Pancreas (tissue), 10 donors: ENCODE results near the gene PIGL. TPM values are rescaled to one million over a fixed set of nuclear protein-coding genes. Genes with fewer than 3 reads are reported as not detected.

Source experiments
- ATAC-seq, 4 donors: fragments of 200-7000 bp; cut with Tn5 transposase; one replicate each; pipeline versions ENCODE4 v1.8.0 to v1.9.1; 2020; ENCODE audit warnings: mild to moderate bottlenecking in 4 of 4, moderate library complexity in 4 of 4
- DNase-seq, 6 donors: peaks; one replicate each; pipeline ENCODE4 v3.0.0-alpha.2; 2020
- FAIRE-seq: peaks from 2 replicates; lab custom pipeline; 2012; peaks lifted over from hg19 to GRCh38; lab: Jason Lieb, UNC
- H3K27ac ChIP-seq, 4 donors: fragments of 200-600 bp; sonication (generic); 1 replicate in 3 of 4; 2 replicates in 1 of 4; pipeline versions ENCODE4 v1.5.0 to v1.8.0; 2020
- H3K27me3 ChIP-seq, 4 donors: fragments of 200-600 bp; one replicate each; pipeline ENCODE4 v1.8.0; 2021
- H3K36me3 ChIP-seq, 3 donors: fragments of 200-600 bp; sonication (generic) in 1 of 3; one replicate each; pipeline versions ENCODE4 v1.5.0 to v1.8.0; 2020 to 2021
- H3K4me1 ChIP-seq, 3 donors: fragments of 200-600 bp; one replicate each; pipeline ENCODE4 v1.8.0; 2021
- H3K4me3 ChIP-seq, 4 donors: fragments of 200-600 bp; sonication (generic) in 2 of 4; one replicate each; pipeline versions ENCODE4 v1.5.0 to v1.8.0; 2020 to 2021
- H3K9me3 ChIP-seq, 4 donors: fragments of 200-600 bp; one replicate each; pipeline ENCODE4 v1.8.0; 2021
- CTCF ChIP-seq, 4 donors: fragments of 200-600 bp; sonication (generic) in 3 of 4; IDR thresholded peaks; one replicate each; pipeline versions ENCODE4 v1.5.0 to v1.8.0; 2021; ENCODE audit warnings: antibody characterized with exemption in 4 of 4
- WGBS, 2 donors: extraction: QIAGEN DNeasy Blood & Tissue Kit; methylation state at CpG; one replicate each; pipeline ENCODE4 v1.1.7; 2013; 5-methylcytosine and 5-hydroxymethylcytosine counted together
- intact Hi-C, 3 donors: fragments of 100-400 bp; cut with DNase I; formaldehyde crosslinking; loops; one replicate each; pipeline versions ENCODE4 v1.11.1 to v1.14.2; 2022
- polyA plus RNA-seq, 2 donors: library from polyadenylated mRNA; stranded (reverse); fragments of 200-250 nt; gene quantifications; one replicate each; pipeline ENCODE4 v1.2.3, GENCODE V29; 2013
- total RNA-seq, 6 donors: library from RNA; stranded (reverse); fragmentation: NEBNext Ultra II Directional in 4 of 6; extraction: Animal tissue kit (Norgen Biotek cat#: 25700) in 4 of 6; gene quantifications; one replicate each; pipeline versions ENCODE4 v1.2.1 to v1.2.4, GENCODE V29; 2021 to 2023
- donor health status: healthy with polysubstance abuse.
- donor health status: DM: no; HTN: no; CAD: no; lungs with moderate emphysema.
- donor health status: DM: no; HTN: no; CAD: no.
- donor health status: control.
- donor health status: control.
- donor health status: Bipolar disorder and iron deficiency.
- donor health status: DM: yes; HTN: yes; CAD: no.
- donor health status: DM: no; HTN: no; CAD: no.
- donor health status: DM: no; HTN: no; CAD: no.
- donor health status: DM: yes; HTN: yes; CAD: no.

Gene PIGL
- total and polyA plus RNA-seq, 8 donors: 11.3 to 27.1 (median 17.0) TPM

- Histone ChIP-seq H3K4me3 (no peak overlapping the region), H3K36me3 (no peaks in the 10 kb centered on the region), H3K4me1 (peaks cover 0 to 8% (median 0%) of the 10 kb centered on the region in 3 donors), H3K27ac (peak overlapping the region; percentile 42 to 86 (median 74)), H3K9me3 (no peaks in the 10 kb centered on the region), H3K27me3 (no peaks in the 10 kb centered on the region)
- DNase-seq: peak in 1 of 6 donors; percentile 52
- ATAC-seq: no peak
- 87 to 93% methylated on average over 10 of the region's 10 CpGs for WGBS, 2 donors
- TF ChIP-seq CTCF (IDR thresholded peaks at IDR 0.05): no peak
- intact Hi-C loops: no loop called here
- FAIRE-seq: no peak
Observed at GRCh38 chr17:16286947-16287562, 70.0 kb downstream of the PIGL start.

DNA sequence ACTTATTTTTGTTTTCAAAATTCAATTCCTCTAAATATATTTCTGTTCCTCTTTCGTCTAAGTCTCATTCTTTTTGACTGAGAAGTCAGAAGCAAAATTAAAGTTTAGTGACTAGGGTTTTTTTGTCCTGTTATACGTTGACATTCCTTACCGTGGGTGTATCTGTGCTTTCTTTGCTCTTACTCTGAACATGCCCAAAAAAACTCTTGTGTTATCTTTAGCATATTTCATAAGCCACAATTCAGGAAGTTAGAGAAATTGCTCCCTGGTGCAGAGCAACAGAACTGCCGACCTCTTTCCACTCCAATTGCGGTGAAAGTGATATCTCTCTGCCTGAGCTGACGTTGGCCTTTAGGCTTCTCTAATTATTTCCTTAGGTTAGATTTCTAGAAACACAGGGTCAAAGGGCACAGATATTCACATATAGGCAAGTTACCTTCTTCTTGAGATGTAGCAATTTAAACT is 70.6 kb downstream of the PIGL start:
- Histone ChIP-seq H3K4me3 (no peak overlapping the region), H3K9me3 (no peaks in the 10 kb centered on the region), H3K36me3 (no peaks in the 10 kb centered on the region), H3K4me1 (peaks cover 0 to 8% (median 0%) of the 10 kb centered on the region in 3 donors), H3K27ac (peak overlapping the region in 2 of 4 donors; percentile 83 to 86), H3K27me3 (no peaks in the 10 kb centered on the region)
- intact Hi-C loops: no loop called here
- DNase-seq: no peak
- 61 to 66% methylated on average over 6 of the region's 6 CpGs for WGBS, 2 donors
- peak in 2 of 4 donors; percentile 13 to 26 for ATAC-seq
- no peak for TF ChIP-seq CTCF (IDR thresholded peaks at IDR 0.05)
- FAIRE-seq: no peak

GRCh38 chr17:16288860-16289571 is 72.0 kb downstream of the PIGL start:
- Histone ChIP-seq H3K27me3 (no peaks in the 10 kb centered on the region), H3K4me1 (peaks cover 0 to 8% (median 0%) of the 10 kb centered on the region in 3 donors), H3K27ac (no peak overlapping the region), H3K4me3 (no peak overlapping the region), H3K36me3 (no peaks in the 10 kb centered on the region), H3K9me3 (no peaks in the 10 kb centered on the region)
- 72 to 77% methylated on average over 5 of the region's 5 CpGs for WGBS, 2 donors
- FAIRE-seq (no peak), ATAC-seq (no peak), DNase-seq (no peak)
- intact Hi-C loops: no loop called here
- no peak for TF ChIP-seq CTCF (IDR thresholded peaks at IDR 0.05)

GRCh38 chr17:16293931-16294330 is 76.9 kb downstream of the PIGL start:
- intact Hi-C loops: no loop called here
- 68 to 70% methylated on average over 3 of the region's 3 CpGs for WGBS, 2 donors
- no peak for FAIRE-seq
- Histone ChIP-seq H3K36me3 (no peaks in the 10 kb centered on the region), H3K4me1 (peaks cover 0 to 10% (median 4%) of the 10 kb centered on the region in 3 donors), H3K9me3 (no peaks in the 10 kb centered on the region), H3K27ac (no peak overlapping the region), H3K27me3 (no peaks in the 10 kb centered on the region), H3K4me3 (no peak overlapping the region)
- TF ChIP-seq CTCF (IDR thresholded peaks at IDR 0.05): no peak
- peak in 1 of 6 donors; percentile 1 for DNase-seq
- no peak for ATAC-seq
